HG03565 (cell line): ENCODE results near the gene PTGES2.

Source experiments
- ATAC-seq: cut with Tn5 transposase; IDR thresholded peaks from one replicate; pipeline ENCODE4 v1.9.1; 2021; ENCODE audit warnings: mild to moderate bottlenecking, moderate library complexity; ENCODE audit not compliant: unreplicated experiment

PTGES2 gene

GRCh38 chr9:128153947-128154695 lies 26.6 kb upstream of the PTGES2 start:
- ATAC-seq: no peak

- no peak for ATAC-seq
These were observed 25.8 kb upstream of the PTGES2 start for GRCh38 chr9:128153060-128153946.

DNA sequence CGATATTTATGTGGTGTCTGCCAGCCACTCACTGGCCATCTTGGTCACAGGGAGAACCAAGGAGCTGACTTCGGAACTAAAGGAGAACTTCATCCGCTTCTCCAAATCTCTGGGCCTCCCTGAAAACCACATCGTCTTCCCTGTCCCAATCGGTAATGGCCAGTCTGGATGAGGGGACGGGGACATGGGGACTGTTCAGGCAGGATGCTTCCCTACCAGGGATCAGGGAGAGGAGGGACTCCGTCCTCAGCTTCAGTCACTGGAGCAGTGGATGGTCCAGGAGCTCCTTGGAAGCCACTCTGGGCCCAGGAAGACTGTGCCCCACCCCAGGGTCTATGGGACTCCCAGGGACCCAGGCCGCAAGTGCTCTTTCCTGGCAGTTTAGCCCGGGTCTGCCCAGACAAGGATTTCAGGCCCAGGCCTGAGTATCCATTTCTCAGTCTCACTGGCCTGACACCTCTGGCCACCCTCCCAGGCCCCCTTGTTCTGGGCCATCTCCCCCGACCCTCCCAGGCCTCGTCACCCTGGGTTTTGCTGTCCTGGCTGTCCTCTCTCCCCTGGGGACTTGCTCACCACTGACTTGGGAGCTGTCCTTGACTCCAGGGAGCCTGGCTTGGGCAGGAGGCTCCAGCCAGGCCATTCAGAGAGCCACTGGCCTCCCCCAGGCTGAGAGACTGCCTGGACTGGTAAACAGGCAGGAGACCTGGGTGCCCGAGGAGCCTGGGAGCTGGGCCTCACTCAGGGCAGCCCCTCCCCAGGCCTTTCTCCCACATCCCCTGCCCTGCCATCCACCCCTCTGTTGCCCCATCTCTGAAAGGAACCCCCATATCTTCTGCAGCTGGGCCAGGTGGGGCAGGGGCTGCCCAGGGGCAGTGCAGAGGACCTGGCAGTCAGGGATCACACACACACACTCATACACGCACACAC lies 24.9 kb upstream of the PTGES2 start:
- ATAC-seq: no peak

DNA sequence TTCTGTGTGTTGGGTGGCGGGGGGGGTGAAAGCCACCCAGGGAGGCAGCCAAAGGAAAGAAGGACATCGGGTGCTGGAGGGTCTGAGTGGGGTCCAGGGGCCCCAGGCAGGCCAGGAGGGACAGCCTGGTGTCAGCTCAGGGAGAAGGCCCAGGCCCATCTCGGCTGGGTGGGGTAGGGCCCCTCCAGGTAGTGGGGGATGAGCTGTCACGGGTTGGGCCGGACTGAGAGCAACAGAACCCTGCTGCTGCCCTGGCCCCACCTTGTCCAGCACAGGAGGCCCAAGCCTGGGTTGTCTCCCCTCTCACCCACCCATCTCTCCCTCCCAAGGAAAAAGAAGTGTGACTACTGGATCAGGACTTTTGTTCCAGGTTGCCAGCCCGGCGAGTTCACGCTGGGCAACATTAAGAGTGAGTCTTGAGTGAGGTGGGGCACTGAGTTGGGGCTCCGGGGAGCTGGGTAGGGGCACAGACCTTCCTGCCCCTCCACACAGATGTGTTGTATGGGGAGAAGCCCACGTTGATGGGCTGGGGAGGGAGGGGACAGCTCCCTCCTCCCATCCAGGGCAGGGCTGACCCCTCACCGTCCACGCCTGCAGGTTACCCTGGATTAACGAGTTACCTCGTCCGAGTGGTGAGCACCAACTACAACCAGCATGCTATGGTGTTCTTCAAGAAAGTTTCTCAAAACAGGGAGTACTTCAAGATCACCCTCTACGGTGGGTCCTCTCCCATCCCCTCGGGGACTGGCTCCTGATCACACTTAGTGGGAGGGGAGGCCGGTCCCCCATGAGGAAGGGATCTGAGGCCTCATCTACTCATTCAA lies 24.0 kb upstream of the PTGES2 start:
- no peak for ATAC-seq

DNA sequence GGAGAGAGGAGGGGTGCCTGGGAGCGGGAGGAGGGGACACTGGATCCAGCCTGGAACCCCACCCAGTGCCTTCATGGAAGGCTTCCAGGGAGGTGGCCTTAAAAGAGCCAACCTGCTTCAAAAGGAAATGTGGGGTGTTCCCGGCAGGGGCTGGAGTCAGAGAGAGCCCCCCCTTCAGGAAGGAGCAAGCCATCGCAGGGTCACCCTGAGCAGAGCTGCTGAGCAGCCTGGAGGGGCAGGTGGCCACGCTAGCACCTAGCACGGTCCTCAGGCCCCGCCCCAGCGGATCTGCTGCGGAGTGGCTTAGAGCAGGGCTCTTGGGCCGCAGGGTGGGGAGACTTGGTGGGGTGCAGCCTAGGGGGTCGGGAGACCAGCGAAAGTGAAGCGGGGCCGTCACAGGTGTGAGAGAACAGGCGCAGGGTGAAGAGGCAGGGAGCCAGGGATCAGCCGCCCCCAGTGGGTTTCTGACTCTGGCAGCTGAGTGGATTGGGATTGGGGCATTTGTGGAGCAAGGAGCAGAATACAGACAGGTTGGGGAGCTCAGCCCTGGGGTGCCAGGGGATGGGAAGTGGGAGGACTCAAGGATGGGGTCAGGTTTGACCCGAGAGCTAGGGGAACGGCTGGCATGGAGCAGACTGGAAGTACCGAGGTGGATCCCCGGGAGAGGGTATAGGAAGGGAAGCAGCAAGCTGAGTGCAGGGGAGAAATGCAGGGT lies 23.2 kb upstream of the PTGES2 start:
- no peak for ATAC-seq

GRCh38 chr9:128149951-128150593 lies 22.5 kb upstream of the PTGES2 start:
- ATAC-seq: no peak

DNA sequence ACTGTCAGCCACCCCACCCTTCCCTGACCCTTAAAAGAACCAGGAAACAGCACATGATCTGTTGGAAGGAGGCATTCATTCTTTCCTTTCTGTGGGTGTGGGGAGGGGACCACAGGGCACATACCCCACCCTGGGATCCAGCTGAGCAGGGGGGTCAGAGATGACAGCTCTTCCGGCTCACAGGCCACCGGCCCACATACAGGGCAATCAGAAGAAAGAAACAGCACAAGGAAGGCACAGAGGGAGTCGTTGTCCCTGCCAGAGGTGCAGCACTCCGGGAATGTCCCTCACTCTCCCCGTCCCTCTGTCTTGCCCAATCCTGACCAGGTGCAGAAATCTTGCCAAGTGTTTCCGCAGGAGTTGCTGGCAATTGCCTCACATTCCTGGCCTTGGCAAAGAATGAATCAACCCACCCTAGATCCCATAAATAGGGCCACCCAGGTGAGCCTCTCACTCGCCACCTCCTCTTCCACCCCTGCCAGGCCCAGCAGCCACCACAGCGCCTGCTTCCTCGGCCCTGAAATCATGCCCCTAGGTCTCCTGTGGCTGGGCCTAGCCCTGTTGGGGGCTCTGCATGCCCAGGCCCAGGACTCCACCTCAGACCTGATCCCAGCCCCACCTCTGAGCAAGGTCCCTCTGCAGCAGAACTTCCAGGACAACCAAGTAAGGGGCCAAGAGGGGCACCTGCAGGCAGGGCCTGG lies 21.6 kb upstream of the PTGES2 start, which contains the start of gene LCN2:
Gene LCN2 (plus strand): TSS at position 453 of the 701 bp plus-strand sequence. CDS start 73 bp downstream, at position 526.
- ATAC-seq: no peak

DNA sequence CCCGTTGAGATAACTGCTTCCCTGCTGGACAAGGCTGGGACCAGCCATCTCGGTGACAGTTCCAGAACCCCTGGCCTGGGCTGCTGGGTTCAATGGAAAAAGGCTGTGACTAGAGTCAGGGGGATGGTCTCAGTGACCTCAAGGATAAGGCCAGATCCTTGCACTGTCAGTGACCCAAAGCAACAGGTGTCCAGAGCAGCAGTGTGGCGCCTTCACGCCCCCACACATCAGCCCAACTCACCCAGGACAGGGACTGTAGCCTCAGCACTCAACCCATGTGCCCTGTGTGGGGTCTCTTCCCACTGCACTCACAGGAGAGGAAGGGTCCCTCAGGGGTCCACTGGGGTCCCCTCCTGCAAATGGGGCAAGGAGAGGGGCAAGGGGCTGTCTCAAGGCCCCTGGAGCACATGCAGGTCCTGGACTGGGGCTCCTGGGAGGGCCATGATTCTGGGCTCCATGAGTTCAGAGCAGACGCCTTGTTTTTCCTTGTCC lies 21.0 kb upstream of the PTGES2 start:
- no peak for ATAC-seq

GRCh38 chr9:128146591-128147120 lies 19.1 kb upstream of the PTGES2 start:
- no peak for ATAC-seq

DNA sequence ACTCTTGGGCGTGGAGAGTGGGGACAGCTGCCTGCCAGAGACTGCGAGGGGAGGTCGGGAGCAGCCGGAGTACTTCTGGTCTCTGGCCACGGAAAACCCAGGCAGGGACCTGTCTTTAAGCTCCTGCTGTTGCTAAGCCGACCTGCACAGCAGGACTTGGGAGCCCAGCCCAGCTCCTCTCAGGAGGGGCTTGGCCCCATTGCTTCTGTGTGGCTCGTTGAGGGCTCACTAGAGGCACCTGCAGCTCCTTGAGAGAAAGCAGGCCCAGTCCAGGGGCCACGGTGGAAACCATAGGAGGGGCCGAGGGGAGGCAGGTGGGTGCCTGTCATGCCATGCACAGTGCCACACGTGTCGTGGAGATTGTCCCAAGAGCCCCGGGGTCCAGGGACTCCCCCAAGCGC lies 18.4 kb upstream of the PTGES2 start:
- ATAC-seq: no peak

DNA sequence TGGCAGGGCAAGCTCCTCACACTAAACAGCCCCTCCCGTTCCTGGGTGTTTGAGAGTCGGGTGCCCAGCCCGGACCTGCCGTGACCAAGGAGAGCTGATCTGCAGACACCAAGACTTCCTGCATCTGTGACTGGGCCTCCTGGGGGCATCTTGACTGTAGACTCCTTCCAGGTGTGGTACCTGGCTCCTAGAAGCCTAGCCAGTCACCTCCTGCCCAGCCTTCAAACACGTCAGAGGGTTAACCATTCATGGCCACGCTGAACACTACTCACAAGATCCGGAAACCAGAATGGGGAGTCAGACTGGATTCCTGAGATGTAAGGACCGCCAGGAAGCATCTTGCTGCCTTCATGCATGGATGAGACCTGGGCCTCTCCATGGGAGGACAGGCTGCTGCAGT lies 18.0 kb upstream of the PTGES2 start:
- ATAC-seq: no peak

DNA sequence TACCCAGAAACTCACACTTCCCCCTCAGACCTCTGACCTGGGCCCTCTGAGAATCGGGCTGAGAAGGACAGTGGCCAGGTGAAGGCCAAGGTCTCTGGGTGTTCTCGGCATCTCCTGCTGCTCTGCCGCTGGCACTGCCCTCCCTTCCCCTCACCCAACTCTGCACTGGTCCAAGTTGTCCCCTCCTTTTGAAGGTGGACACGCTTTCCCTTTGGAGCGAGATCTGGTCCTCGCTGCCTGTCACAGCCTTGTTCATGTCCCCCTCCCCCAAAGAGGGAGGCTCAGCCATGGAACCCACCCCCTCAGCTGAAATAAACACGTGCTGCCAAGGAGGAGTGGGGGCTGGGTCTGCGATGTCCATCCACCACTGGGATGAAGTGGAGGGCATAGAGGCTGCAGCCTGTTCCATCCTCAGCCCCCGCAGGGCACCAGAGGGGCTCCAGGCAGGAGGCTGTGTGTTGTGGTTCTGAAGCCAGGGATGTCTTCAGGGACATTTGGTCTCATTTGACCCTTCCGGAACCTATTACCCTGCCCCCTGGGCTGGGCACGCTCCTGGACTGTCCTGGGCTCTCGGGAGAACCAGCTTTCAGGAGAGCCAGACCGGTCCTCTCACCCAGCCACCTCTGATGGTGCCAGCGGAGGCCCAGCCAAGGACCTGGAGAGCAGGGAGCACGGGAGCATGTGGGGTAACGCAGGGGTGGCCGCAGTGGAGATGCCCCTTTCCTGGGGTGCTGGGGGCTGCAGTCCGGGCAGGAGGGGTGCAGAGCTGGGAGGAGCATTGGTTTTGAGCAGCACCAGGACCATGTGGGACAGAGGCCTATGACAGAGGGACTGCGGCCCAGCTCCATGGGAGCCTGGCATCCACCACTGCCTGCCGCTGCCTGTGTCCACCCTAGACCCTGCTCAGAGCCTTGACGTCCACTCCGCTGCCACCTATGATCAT lies 17.0 kb upstream of the PTGES2 start:
- ATAC-seq: no peak

- ATAC-seq: no peak
These were observed 16.2 kb upstream of the PTGES2 start for GRCh38 chr9:128143525-128144238.

GRCh38 chr9:128142596-128142995 lies 15.1 kb upstream of the PTGES2 start:
- no peak for ATAC-seq

DNA sequence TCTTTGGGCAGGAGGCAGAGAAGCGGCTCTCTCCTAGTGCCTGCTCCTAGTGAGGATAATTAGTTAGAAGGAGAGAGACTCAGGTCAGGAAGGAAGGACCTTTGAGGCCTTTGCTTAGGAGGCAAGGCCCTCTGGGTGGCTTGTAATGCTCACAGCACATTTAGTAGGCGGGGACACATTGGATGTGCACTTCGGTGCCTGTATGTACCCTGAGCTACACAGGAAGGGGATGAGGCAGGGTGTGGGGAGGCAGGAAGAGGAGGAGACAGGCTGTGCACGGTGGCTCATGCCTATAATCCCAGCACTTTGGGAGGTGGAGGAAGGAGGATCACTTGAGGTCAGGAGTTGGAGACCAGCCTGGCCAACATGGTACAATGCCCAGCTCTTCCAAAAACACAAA lies 14.5 kb upstream of the PTGES2 start:
- ATAC-seq: no peak

DNA sequence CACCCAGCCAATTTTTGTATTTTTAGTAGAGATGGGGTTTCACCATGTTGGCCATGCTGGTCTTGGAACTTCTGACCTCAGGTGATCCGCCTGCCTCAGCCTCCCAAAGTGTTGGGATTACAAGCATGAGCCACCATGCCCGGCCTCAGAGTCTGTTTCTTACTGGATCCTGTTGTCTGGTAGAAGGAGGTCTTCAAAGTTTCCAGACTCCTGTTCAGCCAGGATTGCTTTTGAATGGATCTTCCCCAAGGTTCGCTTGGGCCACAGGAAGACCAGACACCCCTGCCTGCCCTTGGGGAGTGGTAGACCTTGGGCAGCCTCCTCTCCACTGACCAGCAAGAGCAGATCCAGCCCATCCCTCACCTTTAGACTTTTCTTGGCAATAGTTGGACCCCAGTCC lies 14.1 kb upstream of the PTGES2 start:
- ATAC-seq: no peak
